ENCODE results near the gene ZNF880. TPM values are rescaled to one million over a fixed set of nuclear protein-coding genes. Genes with fewer than 3 reads are reported as not detected.

The ZNF880 gene
- total and polyA plus RNA-seq, 9 of the 15 experiments (the other 6 are each of a cell fraction or from before 2014, with no cell fraction given) = 0.15 to 1.9 (median 0.64) TPM; not detected in 1

DNA sequence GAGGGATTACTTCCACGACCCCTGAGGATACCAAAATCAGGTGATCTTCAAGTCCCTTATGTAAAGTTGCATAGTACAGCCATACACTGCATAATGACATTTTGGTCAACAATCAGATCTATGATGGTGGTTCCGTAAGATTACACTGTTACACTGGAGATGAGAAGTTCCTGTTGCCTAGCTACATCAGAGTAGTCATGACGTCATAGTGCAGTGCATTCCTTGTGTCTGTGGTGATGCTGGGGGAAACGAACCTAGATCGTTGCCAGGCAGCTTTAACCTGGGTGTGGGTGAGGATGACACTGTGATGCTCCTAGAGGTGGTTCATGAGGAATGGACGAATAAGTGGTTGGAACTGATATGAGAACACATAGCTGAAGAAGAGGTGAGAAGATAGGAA is 24.6 kb upstream of the ZNF880 start:
- ATAC-seq = no peak
- Histone ChIP-seq H3K4me2 (ENCODE audit: insufficient read depth, low read length) (no peak overlapping the region), H4K20me1 (replicated peaks; ENCODE audit: control insufficient read depth, insufficient read depth, low read length) (no peaks in the 10 kb centered on the region), H3K79me2 (ENCODE audit: control insufficient read depth, insufficient read depth, low read length) (no peaks in the 10 kb centered on the region), H3K27me3 (ENCODE audit: control insufficient read depth in 2 of 2, insufficient read depth in 2 of 2, low read length in 2 of 2) (no peaks in the 10 kb centered on the region), H3K9me3 (replicated peaks; ENCODE audit: control insufficient read depth, insufficient read depth, low read depth, low read length) (no peaks in the 10 kb centered on the region), H2AFZ (ENCODE audit: low read depth, low read length) (no peak overlapping the region), H3K4me1 (replicated peaks in 1 of 2; ENCODE audit: control insufficient read depth in 2 of 2, insufficient read depth in 2 of 2, low read length in 2 of 2) (no peaks in the 10 kb centered on the region), H3K9ac (ENCODE audit: insufficient read depth in 1 of 2, low read depth in 2 of 2, low read length in 2 of 2) (no peak overlapping the region), H3K36me3 (ENCODE audit: control insufficient read depth, insufficient read depth, low read length) (no peaks in the 10 kb centered on the region), H3K27ac (ENCODE audit: extremely low read depth, low read depth, low read length) (no peak overlapping the region), H3K9me1 (ENCODE audit: control insufficient read depth, insufficient read depth, low read length) (no peaks in the 10 kb centered on the region), H3K4me3 (no peak overlapping the region)
- DNase-seq (ENCODE audit: extremely low read depth in 1 of 4, low spot score in 3 of 4) = no peak
- no TSS peak for BruUV-seq (replicated peaks)
- in situ Hi-C loops (cut with MboI) = no loop called here
- intact Hi-C loops (cut with micrococcal nuclease) = no loop called here
- TF ChIP-seq ZNF24 (IDR thresholded peaks at IDR 0.05) (no peak), SP2 (IDR thresholded peaks at IDR 0.05; ENCODE audit: extremely low read depth, low read depth, low read length, poor library complexity, severe bottlenecking) (no peak), CTBP1 (IDR thresholded peaks at IDR 0.05; ENCODE audit: borderline replicate concordance) (no peak), POLR3G (IDR thresholded peaks at IDR 0.05; ENCODE audit: extremely low read depth, insufficient read length, insufficient replicate concordance) (no peak), ATF1 (CRISPR knock-in tag; IDR thresholded peaks at IDR 0.05) (no peak), ATF1 (tag; IDR thresholded peaks at IDR 0.05) (peak; percentile 61), RFX1 (IDR thresholded peaks at IDR 0.05) (peak; percentile 34; the same call in 1 of the 2 replicates), HNRNPK (IDR thresholded peaks at IDR 0.05; ENCODE audit: low read depth, low read length, poor library complexity, severe bottlenecking) (no peak), MYC (IDR thresholded peaks at IDR 0.05; ENCODE audit: low read depth, low read length) (no peak), MYC (CRISPR knock-in tag; IDR thresholded peaks at IDR 0.05; ENCODE audit: borderline replicate concordance, low read depth) (no peak), GABPB2 (CRISPR knock-in tag; conservative IDR thresholded peaks at IDR 0.05) (no peak), ZBTB17 (CRISPR knock-in tag; IDR thresholded peaks at IDR 0.05) (no peak), FOXJ2 (tag; IDR thresholded peaks at IDR 0.05) (no peak), CREM (IDR thresholded peaks at IDR 0.05; ENCODE audit: low read depth) (0 out of 2 replicates have a peak, but pooled peaks have one; percentile 29)
- TF ChIP-seq, protein P1, sequence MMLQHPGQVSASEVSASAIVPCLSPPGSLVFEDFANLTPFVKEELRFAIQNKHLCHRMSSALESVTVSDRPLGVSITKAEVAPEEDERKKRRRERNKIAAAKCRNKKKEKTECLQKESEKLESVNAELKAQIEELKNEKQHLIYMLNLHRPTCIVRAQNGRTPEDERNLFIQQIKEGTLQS (IDR thresholded peaks at IDR 0.05) = peak; percentile 50; the same call in 1 of the 2 replicates
- TF ChIP-seq, protein P1 (CRISPR knock-in tag; conservative IDR thresholded peaks at IDR 0.05) = no peak
- TF ChIP-seq, protein P2, sequence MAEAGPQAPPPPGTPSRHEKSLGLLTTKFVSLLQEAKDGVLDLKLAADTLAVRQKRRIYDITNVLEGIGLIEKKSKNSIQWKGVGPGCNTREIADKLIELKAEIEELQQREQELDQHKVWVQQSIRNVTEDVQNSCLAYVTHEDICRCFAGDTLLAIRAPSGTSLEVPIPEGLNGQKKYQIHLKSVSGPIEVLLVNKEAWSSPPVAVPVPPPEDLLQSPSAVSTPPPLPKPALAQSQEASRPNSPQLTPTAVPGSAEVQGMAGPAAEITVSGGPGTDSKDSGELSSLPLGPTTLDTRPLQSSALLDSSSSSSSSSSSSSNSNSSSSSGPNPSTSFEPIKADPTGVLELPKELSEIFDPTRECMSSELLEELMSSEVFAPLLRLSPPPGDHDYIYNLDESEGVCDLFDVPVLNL (CRISPR knock-in tag; IDR thresholded peaks at IDR 0.05; ENCODE audit: low read depth) = no peak
- TF ChIP-seq, protein P3, sequence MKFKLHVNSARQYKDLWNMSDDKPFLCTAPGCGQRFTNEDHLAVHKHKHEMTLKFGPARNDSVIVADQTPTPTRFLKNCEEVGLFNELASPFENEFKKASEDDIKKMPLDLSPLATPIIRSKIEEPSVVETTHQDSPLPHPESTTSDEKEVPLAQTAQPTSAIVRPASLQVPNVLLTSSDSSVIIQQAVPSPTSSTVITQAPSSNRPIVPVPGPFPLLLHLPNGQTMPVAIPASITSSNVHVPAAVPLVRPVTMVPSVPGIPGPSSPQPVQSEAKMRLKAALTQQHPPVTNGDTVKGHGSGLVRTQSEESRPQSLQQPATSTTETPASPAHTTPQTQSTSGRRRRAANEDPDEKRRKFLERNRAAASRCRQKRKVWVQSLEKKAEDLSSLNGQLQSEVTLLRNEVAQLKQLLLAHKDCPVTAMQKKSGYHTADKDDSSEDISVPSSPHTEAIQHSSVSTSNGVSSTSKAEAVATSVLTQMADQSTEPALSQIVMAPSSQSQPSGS (CRISPR knock-in tag; IDR thresholded peaks at IDR 0.05) = no peak
- ChIA-PET CTCF (ENCODE audit: low intra/inter-chr PET ratio) (no interaction called here), POLR2A (no interaction called here)
- 7% methylated on average over 6 of the region's 6 CpGs for WGBS (ENCODE audit: insufficient coverage, low coverage, missing lambda C conversion rate)
- no peak for FAIRE-seq
